ENCODE results near the gene AZGP1. TPM values are rescaled to one million over a fixed set of nuclear protein-coding genes. Genes with fewer than 3 reads are reported as not detected.
A peak's percentile ranks its signal among the peaks of the same experiment; 100 is the strongest.

AZGP1 gene
- polyA plus RNA-seq, 1 experiment: not detected

DNA sequence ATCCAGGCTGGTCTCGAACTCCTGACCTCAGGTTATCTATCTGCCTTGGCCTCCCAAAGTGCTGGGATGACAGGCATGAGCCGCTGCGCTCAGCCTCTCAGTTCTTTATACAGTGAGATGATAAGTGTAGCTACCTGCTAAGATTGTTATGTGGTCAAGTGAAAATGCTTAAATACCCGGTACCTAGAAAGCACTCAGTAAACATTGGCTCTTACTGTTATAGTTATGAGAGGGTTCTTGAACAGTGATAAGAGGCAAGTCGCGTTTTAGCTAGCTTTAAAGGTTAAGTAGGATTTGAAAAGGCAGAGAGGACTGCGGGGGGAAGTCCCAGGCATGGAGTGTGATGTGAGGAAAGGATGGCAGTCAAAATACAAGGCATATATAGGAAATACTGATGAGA is 44.1 kb upstream of the AZGP1 start:
- H3K4me3 ChIP-seq (ENCODE audit: low read depth, low read length): no peak overlapping the region
- no peak for DNase-seq (ENCODE audit: low read depth)
- H3K27me3 ChIP-seq (ENCODE audit: control insufficient read depth, insufficient read depth, low read length): no peaks in the 10 kb centered on the region
- H3K36me3 ChIP-seq (ENCODE audit: control insufficient read depth, insufficient read depth, low read length): peaks cover 16% of the 10 kb centered on the region
- TF ChIP-seq, protein P1, sequence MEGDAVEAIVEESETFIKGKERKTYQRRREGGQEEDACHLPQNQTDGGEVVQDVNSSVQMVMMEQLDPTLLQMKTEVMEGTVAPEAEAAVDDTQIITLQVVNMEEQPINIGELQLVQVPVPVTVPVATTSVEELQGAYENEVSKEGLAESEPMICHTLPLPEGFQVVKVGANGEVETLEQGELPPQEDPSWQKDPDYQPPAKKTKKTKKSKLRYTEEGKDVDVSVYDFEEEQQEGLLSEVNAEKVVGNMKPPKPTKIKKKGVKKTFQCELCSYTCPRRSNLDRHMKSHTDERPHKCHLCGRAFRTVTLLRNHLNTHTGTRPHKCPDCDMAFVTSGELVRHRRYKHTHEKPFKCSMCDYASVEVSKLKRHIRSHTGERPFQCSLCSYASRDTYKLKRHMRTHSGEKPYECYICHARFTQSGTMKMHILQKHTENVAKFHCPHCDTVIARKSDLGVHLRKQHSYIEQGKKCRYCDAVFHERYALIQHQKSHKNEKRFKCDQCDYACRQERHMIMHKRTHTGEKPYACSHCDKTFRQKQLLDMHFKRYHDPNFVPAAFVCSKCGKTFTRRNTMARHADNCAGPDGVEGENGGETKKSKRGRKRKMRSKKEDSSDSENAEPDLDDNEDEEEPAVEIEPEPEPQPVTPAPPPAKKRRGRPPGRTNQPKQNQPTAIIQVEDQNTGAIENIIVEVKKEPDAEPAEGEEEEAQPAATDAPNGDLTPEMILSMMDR (IDR thresholded peaks at IDR 0.05; ENCODE audit: insufficient read depth, low read depth, low read length): no peak
- CTCF ChIA-PET: interaction anchor here (1.5 kb wide), 1 partner anchor 40 kb away, joined by 3 read pairs; no protein-coding TSS in a partner anchor
- POLR2A ChIA-PET: no interaction called here

DNA sequence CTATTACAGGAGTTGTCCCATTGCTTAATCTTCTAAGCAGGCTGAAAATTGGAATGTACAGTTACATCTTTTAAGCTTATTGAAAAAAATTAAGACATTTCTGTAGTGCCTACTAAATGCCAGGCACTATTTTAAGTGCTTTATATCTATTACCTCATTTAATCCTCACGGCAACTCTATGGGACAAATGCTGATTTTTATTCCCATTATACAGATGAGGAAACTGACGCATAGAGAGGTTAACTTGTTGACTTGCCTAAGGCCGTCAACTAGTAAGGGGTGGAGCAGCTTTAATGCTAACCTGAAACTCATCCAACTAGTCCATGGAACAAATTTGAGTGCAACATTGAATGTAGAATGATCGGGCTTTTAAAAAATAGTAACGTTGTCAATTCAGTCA is 42.0 kb upstream of the AZGP1 start:
- TF ChIP-seq, protein P1 (IDR thresholded peaks at IDR 0.05; ENCODE audit: insufficient read depth, low read depth, low read length): no peak
- peaks cover 5% of the 10 kb centered on the region for H3K36me3 ChIP-seq (ENCODE audit: control insufficient read depth, insufficient read depth, low read length)
- H3K27me3 ChIP-seq (ENCODE audit: control insufficient read depth, insufficient read depth, low read length): no peaks in the 10 kb centered on the region
- DNase-seq (ENCODE audit: low read depth): no peak
- CTCF ChIA-PET: no interaction called here
- no peak overlapping the region for H3K4me3 ChIP-seq (ENCODE audit: low read depth, low read length)
- POLR2A ChIA-PET: no interaction called here

DNA sequence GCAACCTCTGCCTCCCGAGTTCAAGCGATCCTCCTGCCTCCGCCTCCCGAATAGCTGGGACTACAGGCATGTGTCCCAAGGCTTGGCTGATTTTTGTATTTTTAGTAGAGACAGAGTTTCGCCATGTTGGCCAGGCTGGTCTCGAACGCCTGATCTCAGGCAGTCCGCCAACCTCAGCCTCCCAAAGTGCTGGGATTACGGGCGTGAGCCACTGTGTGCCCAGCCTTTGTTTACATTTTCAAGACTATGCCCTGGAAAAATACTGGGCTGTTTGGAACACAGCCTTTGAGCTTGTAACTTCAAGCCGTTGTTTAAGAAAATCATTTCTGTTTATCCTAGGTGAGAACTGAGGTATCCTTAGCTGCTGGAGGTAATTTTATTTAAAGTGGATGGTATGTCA is 41.5 kb upstream of the AZGP1 start:
- ChIA-PET CTCF (interaction anchor here (1.2 to 1.5 kb wide), 3 partner anchors 9 to 150 kb away, joined by 3 to 5 read pairs (median 3); no protein-coding TSS in a partner anchor), POLR2A (no interaction called here)
- no peaks in the 10 kb centered on the region for H3K27me3 ChIP-seq (ENCODE audit: control insufficient read depth, insufficient read depth, low read length)
- H3K36me3 ChIP-seq (ENCODE audit: control insufficient read depth, insufficient read depth, low read length): peaks cover 2% of the 10 kb centered on the region; the same call in 1 of the 2 replicates
- H3K4me3 ChIP-seq (ENCODE audit: low read depth, low read length): no peak overlapping the region
- DNase-seq (ENCODE audit: low read depth): no peak
- TF ChIP-seq, protein P1 (IDR thresholded peaks at IDR 0.05; ENCODE audit: insufficient read depth, low read depth, low read length): no peak

GRCh38 chr7:100016215-100016901 is 40.5 kb upstream of the AZGP1 start:
- peak overlapping the region; percentile 96 for H3K4me3 ChIP-seq (ENCODE audit: low read depth, low read length)
- peaks cover 1% of the 10 kb centered on the region; the same call in 1 of the 2 replicates for H3K36me3 ChIP-seq (ENCODE audit: control insufficient read depth, insufficient read depth, low read length)
- TF ChIP-seq, protein P1 (IDR thresholded peaks at IDR 0.05; ENCODE audit: insufficient read depth, low read depth, low read length): 0 out of 2 replicates have a peak, but pooled peaks have one; percentile 1
- ChIA-PET CTCF (interaction anchor here (0.6 to 1.5 kb wide), 5 partner anchors 10 to 180 kb away, joined by 3 to 5 read pairs (median 3); no protein-coding TSS in a partner anchor), POLR2A (no interaction called here)
- no peaks in the 10 kb centered on the region for H3K27me3 ChIP-seq (ENCODE audit: control insufficient read depth, insufficient read depth, low read length)
- DNase-seq (ENCODE audit: low read depth): no peak

- DNase-seq (ENCODE audit: low read depth): no peak
- ChIA-PET CTCF (interaction anchor here (1.0 to 1.3 kb wide), 6 partner anchors 11 to 115 kb away, joined by 3 to 4 read pairs (median 3); no protein-coding TSS in a partner anchor), POLR2A (no interaction called here)
- H3K27me3 ChIP-seq (ENCODE audit: control insufficient read depth, insufficient read depth, low read length): no peaks in the 10 kb centered on the region; the same call in 1 of the 2 replicates
- peaks cover 1% of the 10 kb centered on the region; the same call in 1 of the 2 replicates for H3K36me3 ChIP-seq (ENCODE audit: control insufficient read depth, insufficient read depth, low read length)
- peak within 1 kb of the TSS; percentile 96 for H3K4me3 ChIP-seq (ENCODE audit: low read depth, low read length)
- TF ChIP-seq, protein P1 (IDR thresholded peaks at IDR 0.05; ENCODE audit: insufficient read depth, low read depth, low read length): no peak
These were observed 39.7 kb upstream of the AZGP1 start, which contains the start of gene ZKSCAN1 for GRCh38 chr7:100015232-100016214. ZKSCAN1 (plus strand) TSS chr7:100015596; CDS start chr7:100023507, 7,911 bp downstream.
